HUDEP-2 (cell line): Measurements from ENCODE around the gene LRTM2.
A peak's percentile ranks its signal among the peaks of the same experiment; 100 is the strongest.

Experiments used
- DNase-seq, 76 experiments: peaks; one replicate each; lab custom pipeline; 2025; ENCODE audit not compliant: unreplicated experiment in 76 of 76; lab: John Stamatoyannopoulos, UW

The LRTM2 gene

DNA sequence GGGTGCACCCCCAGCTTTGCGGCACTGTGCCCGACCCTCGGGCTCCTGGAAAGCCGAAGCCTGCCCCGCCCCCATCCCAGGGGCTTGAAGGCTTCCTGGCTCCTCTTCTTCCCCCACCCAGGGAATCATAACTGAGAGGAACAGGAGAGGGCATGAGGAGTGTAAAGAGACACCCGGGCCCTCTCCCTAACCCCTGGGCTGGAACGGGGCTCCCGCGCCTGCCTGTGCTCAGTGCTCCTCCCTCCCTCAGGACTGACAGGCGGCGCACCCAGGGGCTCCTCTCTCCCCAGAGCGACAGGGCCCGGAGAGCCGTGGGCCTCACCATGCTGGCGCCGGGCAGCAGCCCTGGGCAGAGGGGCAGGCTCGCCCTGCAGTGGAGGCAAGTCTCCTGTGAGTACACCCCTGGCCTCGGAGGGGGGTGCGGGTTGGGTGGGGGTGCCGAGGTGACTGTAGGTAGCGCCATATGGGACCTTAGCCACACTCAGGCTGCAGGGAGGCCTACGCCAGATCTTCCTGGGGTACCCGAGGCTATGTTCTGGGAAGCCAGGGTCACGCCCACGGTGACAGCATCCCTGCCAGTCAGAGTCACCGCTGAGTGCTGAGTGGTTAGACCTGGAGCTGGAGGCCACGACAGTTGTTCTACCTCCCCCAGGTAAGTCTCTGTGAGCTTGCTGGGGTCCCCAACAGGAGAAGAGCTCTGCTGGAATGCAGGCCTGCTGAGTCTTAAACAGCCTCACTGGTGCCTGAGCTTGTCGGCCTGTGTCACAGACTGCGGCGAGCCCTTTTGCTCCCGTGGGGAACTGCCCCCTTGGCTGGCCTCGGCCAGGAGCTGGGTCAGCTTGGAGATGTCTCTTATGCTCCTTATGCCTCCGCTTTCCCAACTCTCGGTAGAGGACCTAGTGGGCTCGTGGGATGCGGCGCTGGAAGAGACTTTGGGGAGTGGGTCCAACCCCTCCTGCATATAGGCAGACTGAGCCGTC lies 7.8 kb downstream of the LRTM2 start:
- no peak for DNase-seq

GRCh38 chr12:1828856-1829255 lies 8.5 kb downstream of the LRTM2 start:
- no peak for DNase-seq

DNA sequence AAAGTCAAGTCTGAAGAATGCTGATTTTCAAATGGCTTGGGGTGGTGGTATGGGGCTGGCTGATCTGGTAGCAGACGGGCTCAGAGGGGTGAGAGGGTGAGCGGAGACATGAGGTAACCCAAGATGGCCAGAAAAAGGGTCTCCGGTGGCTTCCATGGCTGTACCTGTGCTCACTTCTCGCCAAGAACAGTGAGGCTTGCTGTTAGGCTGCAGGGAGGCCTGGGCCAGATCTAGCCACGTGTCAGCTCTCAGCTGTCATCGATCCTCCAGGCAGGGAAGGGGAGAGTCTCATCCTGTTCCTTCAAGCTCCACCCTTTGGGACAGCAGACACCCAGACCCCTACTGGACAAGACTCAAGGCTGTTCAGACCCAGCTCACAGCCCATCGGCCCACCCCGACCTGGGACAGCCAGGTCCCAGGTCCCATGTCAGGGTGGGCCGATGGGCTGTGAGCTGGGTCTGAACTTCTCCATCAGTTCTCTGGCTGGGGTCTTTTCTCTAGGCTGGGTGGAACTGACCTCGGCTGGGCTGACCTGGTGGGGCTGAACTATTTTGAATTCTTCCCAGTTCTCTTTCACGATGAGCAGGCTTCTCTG lies 9.0 kb downstream of the LRTM2 start:
- DNase-seq = no peak

DNA sequence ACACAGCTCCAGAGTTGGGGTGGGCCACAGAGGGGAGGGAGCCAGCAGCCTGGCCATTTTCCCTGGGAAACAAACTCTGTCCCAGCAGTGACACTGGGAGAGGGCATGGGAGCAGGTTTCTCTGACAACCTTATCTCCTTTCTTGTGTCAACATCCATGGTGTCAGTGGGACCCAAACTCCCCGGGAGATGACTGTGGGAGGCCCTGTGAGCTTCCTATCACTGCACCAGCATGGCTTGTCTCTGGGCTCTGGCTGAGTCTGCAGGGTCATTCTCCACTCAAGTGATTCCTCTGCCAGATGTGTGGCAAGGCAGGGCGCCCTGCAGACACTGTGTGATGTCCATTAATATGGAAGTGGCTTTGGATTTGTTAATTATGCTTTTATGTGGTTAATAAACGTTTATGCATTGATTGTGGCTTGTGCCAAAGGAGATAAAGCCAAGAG lies 10.1 kb downstream of the LRTM2 start:
- no peak for DNase-seq

DNA sequence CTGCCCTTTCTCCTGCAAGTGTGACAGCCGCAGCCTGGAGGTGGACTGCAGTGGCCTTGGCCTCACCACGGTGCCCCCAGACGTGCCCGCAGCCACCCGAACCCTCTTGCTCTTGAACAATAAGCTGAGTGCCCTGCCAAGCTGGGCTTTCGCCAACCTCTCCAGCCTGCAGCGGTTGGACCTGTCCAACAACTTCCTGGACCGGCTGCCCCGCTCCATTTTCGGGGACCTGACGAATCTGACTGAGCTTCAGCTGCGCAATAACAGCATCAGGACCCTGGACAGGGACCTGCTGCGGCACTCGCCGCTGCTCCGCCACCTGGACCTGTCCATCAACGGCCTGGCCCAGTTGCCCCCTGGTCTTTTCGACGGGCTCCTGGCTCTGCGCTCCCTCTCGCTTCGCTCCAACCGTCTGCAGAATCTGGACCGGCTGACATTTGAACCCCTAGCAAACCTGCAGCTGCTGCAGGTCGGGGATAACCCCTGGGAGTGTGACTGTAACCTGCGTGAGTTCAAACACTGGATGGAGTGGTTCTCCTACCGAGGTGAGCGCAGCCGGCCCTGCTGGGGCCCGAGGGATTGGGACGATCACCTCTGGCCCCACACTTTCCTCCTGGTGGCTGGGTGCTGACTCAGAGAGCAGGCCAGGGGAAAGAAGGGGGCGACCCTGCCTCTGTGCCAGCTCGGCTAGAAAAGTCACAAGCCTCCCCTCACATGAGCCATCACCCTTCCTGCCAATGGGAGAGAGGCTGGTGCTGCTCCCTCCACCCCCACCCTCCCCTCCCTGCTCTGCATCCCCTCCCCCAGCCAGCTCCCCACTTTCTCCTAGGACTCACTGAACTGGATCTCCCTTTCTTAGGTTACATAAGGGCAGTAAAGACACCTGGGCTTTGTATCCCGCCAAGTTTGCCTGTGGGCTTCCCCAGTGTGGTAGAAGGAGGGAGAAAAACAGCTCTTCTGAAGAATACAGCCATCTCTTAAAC lies 10.9 kb downstream of the LRTM2 start:
- DNase-seq = no peak

GRCh38 chr12:1832801-1833595 lies 12.6 kb downstream of the LRTM2 start:
- no peak for DNase-seq

GRCh38 chr12:1833596-1834028 lies 13.2 kb downstream of the LRTM2 start:
- DNase-seq = no peak

- DNase-seq = no peak
Observed at GRCh38 chr12:1834186-1834925, 14.0 kb downstream of the LRTM2 start.

DNA sequence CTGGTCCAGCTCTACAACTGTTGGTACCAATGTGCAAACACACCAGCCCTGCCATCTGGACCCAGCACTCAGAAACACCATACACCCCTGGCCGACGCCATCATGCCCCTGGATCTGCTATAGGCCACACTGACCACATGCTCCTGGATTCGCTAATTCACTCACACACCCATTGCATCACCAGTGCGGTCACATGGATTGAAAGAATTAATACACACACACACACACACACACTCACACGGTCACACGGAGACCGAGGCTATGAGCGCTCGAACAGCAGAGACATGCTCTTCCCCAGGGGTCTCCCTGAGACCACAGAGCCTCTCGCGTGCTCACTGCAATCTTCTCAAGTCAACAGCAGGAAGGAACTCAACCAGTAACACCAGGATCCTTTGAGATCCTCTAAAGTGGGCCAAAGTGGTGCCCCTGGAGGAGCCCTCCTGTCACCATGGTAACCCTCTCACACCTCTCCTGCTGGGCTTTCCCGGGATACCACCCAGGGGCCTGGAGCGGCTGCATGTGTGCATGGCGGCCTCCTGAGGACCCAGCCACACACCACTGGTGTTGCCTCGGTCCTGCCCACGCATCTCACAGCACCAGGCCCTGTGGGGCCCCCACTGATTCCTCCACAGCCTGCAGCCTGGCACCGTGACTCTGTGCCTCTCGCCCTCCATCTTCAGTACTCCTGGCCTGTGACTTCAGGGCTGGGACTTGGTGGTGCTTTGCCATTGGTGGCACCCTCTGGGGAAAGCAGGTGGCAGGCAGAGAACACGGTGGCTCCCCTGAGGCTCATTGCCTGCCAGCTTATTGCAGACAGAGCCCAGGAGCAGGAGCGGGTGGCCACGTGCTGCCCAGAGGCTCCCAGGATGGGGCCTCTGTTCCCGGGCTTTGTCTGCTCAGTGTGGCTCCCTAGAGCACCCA lies 15.1 kb downstream of the LRTM2 start:
- DNase-seq = no peak

GRCh38 chr12:1836241-1836803 lies 16.0 kb downstream of the LRTM2 start:
- no peak for DNase-seq

DNA sequence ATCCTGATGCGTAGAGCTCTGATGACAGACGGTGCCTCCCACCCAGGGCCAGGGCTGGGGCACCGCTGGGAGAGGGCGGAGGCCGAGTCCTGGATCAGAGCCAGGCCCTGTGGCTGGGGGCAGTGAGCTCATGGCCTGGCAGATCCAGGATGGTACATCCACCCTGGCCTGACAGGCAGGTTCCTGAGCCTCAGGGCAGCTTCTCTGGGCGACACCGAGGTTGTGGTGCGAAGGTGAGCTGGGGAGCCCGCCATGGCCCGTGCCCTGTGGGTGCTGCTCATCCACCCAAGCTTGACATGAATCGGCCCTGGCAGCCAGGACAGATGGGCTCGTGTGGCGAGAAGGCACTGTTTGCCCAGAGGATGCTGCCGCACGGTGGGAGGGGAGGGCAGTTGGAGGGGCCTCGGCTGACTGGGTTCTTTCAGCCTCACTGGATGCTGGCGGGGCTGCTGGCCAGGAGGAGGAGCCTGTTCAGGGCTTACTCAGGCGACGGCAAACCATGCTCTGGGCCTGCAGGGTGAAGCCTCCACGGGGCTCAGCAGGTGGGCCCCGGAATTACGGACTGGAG lies 16.6 kb downstream of the LRTM2 start:
- peak in 66 of 76 experiments; percentile 8 to 79 (median 54) for DNase-seq

- no peak for DNase-seq
Observed at GRCh38 chr12:1837541-1838204, 17.3 kb downstream of the LRTM2 start.

- DNase-seq = no peak
Observed at GRCh38 chr12:1838205-1838993, 18.0 kb downstream of the LRTM2 start.

GRCh38 chr12:1838994-1839365 lies 18.6 kb downstream of the LRTM2 start:
- no peak for DNase-seq

GRCh38 chr12:1839464-1839863 lies 19.1 kb downstream of the LRTM2 start:
- no peak for DNase-seq
